AG08396 (cell line): ENCODE data around the gene FMO1.
"Not testable (repeated sequence)": the region's sequence is repeated elsewhere in the genome, so short reads cannot be mapped to it uniquely, and the experiment has no call there.

Experiments
- DNase-seq: peaks from one replicate; pipeline ENCODE4 v3.0.0; 2012; ENCODE audit warnings: low spot score, mixed read lengths

The FMO1 gene

DNA sequence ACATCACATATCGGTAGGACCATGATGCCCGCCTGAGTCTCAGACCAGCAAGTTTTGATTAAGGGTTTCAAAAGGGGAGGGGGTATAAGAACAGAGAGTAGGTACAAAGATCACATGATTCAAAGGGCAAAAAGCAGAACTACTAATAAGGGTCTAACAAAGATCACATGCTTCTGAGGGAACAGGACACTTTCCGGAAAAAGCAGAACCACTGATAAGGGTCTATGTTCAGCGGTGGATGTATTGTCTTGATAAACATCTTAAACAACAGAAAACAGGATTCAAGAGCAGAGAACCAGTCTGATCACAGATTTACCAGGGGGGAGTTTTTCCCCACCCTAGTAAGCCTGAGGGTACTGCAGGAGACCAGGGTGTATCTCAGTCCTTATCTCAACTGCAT lies 12.1 kb upstream of the FMO1 start:
- not testable (repeated sequence) for DNase-seq

- no peak for DNase-seq
Measured at GRCh38 chr1:171243878-171244277, 4.4 kb upstream of the FMO1 start.

- peak; percentile 39 for DNase-seq
Measured at GRCh38 chr1:171245458-171246064, 2.7 kb upstream of the FMO1 start.

GRCh38 chr1:171247501-171247900 lies 793 bp upstream of the FMO1 start:
- DNase-seq, result no peak

DNA sequence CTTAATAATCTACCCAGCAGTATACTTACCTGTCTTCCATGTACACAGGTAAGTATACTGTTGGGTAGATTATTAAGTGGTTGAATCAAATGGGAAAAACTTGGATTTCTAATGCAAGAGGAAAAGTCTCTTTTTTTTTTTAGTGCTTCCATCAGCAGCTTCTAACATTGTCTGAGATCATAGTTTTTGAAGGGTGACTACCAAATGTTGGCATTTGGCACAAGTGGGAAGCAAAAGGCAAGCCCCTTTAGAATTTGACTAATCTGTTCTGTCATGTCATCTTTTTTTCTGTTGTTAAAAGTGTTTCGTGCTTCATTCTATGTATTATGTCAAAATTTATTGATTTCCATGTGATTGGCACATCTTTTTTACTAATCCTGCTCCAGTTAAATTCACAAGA lies 547 bp downstream of the FMO1 start:
- DNase-seq, result no peak

GRCh38 chr1:171250263-171250662 lies 2.0 kb downstream of the FMO1 start:
- no peak for DNase-seq

GRCh38 chr1:171251042-171251951 lies 3.0 kb downstream of the FMO1 start:
- DNase-seq, result peak; percentile 22

DNA sequence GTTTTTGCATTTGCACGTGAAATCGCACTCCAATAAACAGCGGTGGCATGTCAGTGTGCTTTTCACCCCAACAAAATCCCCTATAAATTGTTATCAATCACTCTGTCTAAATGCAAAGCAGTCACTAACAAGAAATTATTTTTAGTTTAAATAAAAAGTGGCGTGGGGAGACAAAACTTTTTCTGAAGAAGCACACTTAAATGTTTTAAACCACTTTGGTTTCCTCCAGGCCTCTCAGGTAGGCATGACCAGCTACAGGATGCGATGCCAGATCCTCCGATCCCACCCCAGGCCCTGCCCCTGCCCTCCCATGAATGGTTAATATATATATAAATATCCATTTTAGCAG lies 3.6 kb downstream of the FMO1 start:
- no peak for DNase-seq

- no peak for DNase-seq
Measured at GRCh38 chr1:171252482-171252881, 4.2 kb downstream of the FMO1 start.

DNA sequence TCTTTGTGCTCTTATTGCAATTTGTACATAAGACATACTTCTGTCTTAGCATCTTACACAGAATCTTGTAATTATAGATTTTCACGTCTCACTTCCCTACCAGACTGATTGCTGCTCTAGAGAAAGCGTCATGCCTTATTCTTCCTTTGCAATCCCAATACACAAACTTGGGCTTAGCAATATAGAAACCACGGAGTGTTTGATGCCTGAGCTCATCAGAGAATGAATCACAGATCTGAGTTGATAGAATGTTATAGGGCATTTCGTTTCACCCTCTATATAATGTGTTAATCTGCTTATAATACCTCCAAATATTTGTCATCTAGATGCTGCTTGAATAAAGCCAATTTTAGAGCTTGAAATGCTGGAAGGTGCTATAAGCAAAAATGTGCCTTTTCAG lies 6.6 kb downstream of the FMO1 start:
- no peak for DNase-seq

- no peak for DNase-seq
Measured at GRCh38 chr1:171256940-171257606, 8.8 kb downstream of the FMO1 start.

GRCh38 chr1:171257607-171258076 lies 9.3 kb downstream of the FMO1 start:
- DNase-seq, result no peak

DNA sequence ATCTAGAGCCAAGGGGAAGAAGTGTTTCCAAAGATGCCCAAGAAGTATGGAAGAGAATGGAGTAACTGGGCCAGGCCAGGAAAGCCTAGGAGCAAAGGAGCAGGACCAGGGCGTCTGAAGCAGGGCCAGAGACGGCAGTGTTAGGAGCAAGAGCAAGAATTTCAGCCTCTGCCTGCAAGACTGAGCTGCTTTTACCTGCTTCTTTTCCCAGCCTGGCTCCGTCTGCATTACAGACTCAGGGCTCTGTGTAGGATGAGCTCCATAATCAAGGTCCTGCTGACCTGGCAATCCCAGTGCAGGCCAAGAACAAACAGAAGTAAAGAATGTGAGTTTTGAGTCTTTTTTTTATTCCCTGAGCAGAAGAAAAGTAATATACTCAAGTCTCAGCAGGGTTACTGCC lies 10.1 kb downstream of the FMO1 start:
- DNase-seq, result no peak

DNA sequence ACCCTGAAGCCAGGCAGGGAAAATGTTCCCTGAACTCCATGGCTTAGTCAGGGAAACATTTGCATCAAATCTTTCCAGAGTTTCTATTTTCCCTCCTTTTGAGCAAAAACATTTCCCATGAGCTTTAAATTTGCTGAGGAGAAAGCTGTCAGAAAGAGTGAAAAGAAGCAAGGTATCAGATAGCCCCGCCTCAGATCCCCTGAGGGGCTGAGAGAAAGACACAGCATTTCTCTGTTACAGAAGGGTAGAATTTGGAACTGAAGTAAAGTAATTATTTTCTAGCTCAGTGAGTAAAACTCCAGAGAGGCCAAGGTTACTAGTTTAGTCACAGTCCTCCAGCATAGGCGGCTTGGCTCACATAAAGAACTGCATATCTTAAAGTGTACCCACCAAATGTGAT lies 10.6 kb downstream of the FMO1 start:
- no peak for DNase-seq

DNA sequence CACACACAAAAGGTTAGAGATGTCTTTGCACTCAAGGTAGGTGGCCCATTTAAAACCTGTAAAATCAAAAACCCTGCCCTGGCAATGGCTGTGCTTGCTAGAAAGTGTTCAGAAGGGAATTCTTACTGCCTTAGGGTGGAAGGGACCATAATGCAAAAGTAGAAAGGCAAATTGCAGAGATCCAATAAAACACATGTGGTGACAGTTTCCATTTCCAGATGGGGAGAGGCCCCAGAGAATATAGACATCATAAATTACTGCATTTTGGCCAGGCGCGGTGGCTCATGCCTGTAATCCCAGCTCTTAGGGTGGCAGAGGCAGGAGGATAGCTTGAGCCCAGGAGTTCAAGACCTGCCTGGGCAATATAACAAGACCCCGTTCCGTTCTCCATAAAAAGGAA lies 13.0 kb downstream of the FMO1 start:
- DNase-seq, result no peak

GRCh38 chr1:171263901-171264300 lies 15.6 kb downstream of the FMO1 start:
- no peak for DNase-seq

DNA sequence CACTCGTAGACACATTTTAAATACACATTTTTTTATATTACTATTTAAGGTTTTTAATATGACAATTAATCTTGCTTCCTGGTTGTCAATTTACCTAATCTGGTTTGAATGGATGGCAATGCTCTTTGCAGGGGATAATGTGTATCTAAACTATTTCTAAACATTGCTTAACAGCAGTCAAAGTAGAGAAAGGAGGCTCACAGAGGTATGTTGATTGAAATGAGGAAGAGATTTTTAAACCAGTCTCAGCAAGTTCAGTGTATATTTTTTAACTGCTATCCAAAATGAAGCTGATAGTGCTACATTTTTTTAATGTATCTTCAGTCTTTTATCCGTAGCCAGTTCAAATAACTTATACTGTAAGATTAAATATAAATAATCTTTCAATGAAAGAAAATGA lies 17.4 kb downstream of the FMO1 start:
- DNase-seq, result no peak

- DNase-seq, result no peak
Measured at GRCh38 chr1:171266930-171267329, 18.6 kb downstream of the FMO1 start.

GRCh38 chr1:171267391-171267790 lies 19.1 kb downstream of the FMO1 start:
- DNase-seq, result no peak

- DNase-seq, result no peak
Measured at GRCh38 chr1:171270806-171271205, 22.5 kb downstream of the FMO1 start.

- no peak for DNase-seq
Measured at GRCh38 chr1:171277534-171277933, 29.2 kb downstream of the FMO1 start.

DNA sequence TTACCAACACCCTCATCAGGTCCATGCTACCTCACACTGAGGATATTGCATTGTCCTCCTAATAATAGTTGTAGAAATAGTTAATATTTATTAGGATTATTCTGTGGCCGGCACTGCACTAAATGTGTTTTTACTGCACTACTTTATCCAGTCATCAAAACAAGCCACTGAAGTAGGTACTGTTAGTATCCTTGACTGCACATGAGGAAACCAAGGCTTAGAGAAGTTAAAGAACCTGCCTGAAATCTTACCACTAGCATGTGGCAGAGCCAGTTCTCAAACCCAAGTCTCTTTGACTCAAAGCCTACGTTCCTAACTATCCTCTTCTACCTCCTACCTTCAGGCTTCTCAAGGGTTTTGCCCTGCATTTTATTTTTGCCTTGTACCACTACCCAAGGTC lies 30.9 kb downstream of the FMO1 start:
- DNase-seq, result no peak

- DNase-seq, result no peak
Measured at GRCh38 chr1:171279678-171280077, 31.4 kb downstream of the FMO1 start.
